NCI-H146 treated with DMSO at 0.1 percent for 48 hours (cell line): ENCODE measurements around the gene RNF25.

Source experiments
- DNase-seq: peaks from one replicate; lab custom pipeline; 2025; ENCODE audit not compliant: unreplicated experiment; lab: John Stamatoyannopoulos, UW

RNF25 gene

DNA sequence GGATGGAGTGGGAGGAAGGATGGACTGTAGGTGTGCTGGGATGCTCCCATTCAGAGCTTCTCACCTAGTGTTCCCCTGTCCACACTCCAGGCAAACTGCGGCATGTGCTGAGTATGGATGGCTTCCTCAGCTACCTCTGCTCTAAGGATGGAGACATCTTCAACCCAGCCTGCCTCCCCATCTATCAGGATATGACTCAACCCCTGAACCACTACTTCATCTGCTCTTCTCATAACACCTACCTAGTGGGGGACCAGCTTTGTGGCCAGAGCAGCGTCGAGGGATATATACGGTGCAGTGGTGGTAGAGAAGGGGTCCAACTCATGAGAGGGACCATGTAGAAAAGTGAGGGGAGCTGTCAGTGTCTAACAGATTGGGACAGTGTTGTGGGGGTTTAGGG, 43.9 kb downstream of the RNF25 start:
- no peak for DNase-seq

DNA sequence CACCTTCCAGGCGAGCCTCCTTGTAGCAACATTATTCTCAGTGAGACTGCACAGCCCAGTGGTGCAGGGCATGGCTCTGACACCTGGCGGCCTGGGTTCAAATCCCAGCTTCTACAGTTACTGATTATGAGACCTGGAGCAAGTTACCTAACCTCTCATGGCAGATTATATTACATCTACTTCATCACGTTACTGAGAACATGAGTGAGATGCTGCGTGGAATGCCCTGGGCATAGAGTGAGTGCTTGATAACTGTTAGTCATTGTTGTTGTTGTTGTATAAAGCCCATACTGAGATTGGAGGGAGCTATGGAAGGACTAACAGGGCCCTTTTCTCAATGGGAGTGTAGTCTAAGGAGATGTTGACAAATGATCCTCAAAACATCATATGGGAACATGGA, 45.4 kb downstream of the RNF25 start:
- DNase-seq: no peak

DNA sequence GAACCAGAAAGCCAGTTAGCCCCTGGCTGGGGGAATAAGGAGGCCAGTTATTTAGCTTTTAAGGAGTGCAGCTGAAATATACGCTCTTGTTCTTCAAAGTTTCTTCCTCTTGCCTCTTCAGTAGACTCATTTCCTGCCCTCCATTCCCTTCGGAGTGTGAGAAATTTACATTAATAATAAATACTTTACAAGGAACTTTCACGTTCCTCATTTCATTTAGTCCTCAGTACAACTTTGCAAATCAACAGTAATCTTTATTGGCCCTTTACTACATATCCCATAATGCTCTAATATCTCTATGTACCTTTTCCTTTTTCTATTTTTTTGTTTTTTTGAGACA, 48.5 kb downstream of the RNF25 start:
- no peak for DNase-seq

DNA sequence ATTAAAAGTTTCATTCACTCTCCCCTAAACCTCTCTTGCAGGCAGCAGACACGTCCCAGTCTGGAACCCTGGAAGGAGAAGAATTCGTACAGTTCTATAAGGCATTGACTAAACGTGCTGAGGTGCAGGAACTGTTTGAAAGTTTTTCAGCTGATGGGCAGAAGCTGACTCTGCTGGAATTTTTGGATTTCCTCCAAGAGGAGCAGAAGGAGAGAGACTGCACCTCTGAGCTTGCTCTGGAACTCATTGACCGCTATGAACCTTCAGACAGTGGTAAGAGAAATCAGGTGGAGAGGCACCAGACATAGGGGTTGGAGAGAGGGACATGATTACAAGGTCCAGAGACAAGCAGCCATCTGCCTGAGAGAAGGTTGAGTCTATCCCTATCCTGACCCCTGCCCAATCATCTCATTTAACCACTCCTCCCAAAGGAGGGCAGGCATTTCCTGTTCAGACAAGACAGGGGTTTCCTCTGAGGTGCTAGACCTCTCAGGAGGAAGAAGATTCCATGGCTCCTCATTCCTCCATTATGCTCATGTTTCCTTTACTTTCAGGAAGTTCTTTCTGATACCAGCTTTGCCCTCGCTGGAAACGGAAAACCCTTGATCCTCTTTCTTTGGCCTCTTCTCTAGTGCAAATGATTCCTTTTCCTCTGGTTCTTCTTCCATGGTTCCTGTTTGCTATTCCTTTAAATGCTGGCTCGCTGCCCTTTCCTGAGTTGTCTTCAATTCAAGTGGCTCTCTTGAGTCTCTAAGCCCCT, 49.0 kb downstream of the RNF25 start:
- DNase-seq: no peak

- no peak for DNase-seq
These were observed 50.8 kb downstream of the RNF25 start for GRCh38 chr2:218621007-218621406.

DNA sequence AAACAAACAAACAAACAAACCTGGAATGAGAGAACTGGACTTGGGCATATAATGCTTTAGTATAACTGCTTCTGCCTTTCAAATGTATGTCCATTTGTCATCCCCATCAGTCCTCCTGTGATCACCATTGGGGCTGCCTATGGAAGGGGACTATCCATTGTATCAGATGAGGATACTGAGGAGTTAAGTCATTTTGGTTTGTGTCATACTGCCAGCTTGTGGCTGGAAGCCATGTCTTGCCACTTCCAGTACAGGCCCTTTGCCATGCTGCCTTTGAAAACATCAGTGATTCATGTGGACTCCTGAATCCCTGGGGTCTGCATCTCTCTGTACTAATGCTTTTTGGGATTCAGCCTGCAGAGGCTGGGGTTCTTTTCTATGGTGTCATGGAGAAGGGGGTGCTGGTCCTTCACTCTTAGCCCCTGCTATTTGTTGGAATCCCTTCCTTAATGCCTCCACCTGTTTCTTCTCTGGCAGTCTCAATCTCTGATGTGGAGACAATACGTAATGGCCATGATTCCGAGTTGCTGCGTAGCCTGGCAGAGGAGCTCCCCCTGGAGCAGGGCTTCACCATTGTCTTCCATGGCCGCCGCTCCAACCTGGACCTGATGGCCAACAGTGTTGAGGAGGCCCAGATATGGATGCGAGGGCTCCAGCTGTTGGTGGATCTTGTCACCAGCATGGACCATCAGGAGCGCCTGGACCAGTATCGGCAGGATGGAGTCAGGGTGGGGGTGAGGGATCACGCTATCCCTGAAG, 53.5 kb downstream of the RNF25 start:
- no peak for DNase-seq

- DNase-seq: no peak
These were observed 55.9 kb downstream of the RNF25 start for GRCh38 chr2:218615868-218616315.
